Ishikawa (cell line): ENCODE data around the gene FSCB.

Experiments
- CEBPB ChIP-seq: IDR thresholded peaks from 2 replicates; pipeline ENCODE4 v1.6.1; 2012
- CREB1 ChIP-seq: IDR thresholded peaks from 2 replicates; pipeline ENCODE4 v1.6.1; 2012; ENCODE audit warnings: low read depth
- EGR1 ChIP-seq: IDR thresholded peaks from 2 replicates; pipeline ENCODE4 v1.6.1; 2012
- EP300 ChIP-seq: IDR thresholded peaks from 2 replicates; pipeline ENCODE4 v1.6.1; 2012; ENCODE audit warnings: borderline replicate concordance
- FOXM1 ChIP-seq: IDR thresholded peaks from 2 replicates; pipeline ENCODE4 v1.6.1; 2012; ENCODE audit warnings: low read depth, borderline replicate concordance
- MAX ChIP-seq: IDR thresholded peaks from 2 replicates; pipeline ENCODE4 v1.6.1; 2012
- NFIC ChIP-seq: IDR thresholded peaks from 2 replicates; pipeline ENCODE4 v1.6.1; 2012
- RAD21 ChIP-seq: IDR thresholded peaks from 2 replicates; pipeline ENCODE4 v1.6.1; 2012; ENCODE audit warnings: low read depth
- REST ChIP-seq: IDR thresholded peaks from 2 replicates; pipeline ENCODE4 v1.6.1; 2012; ENCODE audit warnings: low read depth, mild to moderate bottlenecking
- TAF1 ChIP-seq: IDR thresholded peaks from 2 replicates; pipeline ENCODE4 v1.6.1; 2012; ENCODE audit warnings: low read depth, mild to moderate bottlenecking
- TCF12 ChIP-seq: IDR thresholded peaks from 2 replicates; pipeline ENCODE4 v1.6.1; 2012; ENCODE audit warnings: low read depth
- TEAD4 ChIP-seq: IDR thresholded peaks from 2 replicates; pipeline ENCODE4 v1.6.1; 2012
- USF1 ChIP-seq: IDR thresholded peaks from 2 replicates; pipeline ENCODE4 v1.6.1; 2012
- YY1 ChIP-seq: IDR thresholded peaks from 2 replicates; pipeline ENCODE4 v1.6.1; 2012; ENCODE audit warnings: low read depth
- ZBTB7A ChIP-seq: IDR thresholded peaks from 2 replicates; pipeline ENCODE4 v1.6.1; 2012; ENCODE audit warnings: low read depth

The FSCB gene

GRCh38 chr14:44508834-44509233 lies 1.8 kb upstream of the FSCB start:
- TF ChIP-seq CEBPB = no peak
- no peak for TF ChIP-seq FOXM1
- no peak for TF ChIP-seq EGR1
- TF ChIP-seq TAF1 = no peak
- TF ChIP-seq CREB1 = no peak
- no peak for TF ChIP-seq MAX
- TF ChIP-seq EP300 = no peak
- no peak for TF ChIP-seq YY1
- TF ChIP-seq TCF12 = no peak
- TF ChIP-seq USF1 = no peak
- TF ChIP-seq REST = no peak
- no peak for TF ChIP-seq TEAD4
- TF ChIP-seq RAD21 = no peak
- TF ChIP-seq ZBTB7A = no peak

- no peak for TF ChIP-seq CEBPB
- peak; percentile 42 for TF ChIP-seq RAD21
Measured at GRCh38 chr14:44505588-44505987, 1.5 kb downstream of the FSCB start.

- TF ChIP-seq CEBPB (no peak), TEAD4 (no peak), RAD21 (no peak), EGR1 (no peak), EP300 (no peak), MAX (no peak), USF1 (no peak), TCF12 (no peak)
Measured at GRCh38 chr14:44497148-44497547, 9.9 kb downstream of the FSCB start.

GRCh38 chr14:44494137-44494536 lies 12.9 kb downstream of the FSCB start:
- TF ChIP-seq CEBPB = no peak
- no peak for TF ChIP-seq FOXM1
- no peak for TF ChIP-seq CREB1
- no peak for TF ChIP-seq USF1
- no peak for TF ChIP-seq MAX
- TF ChIP-seq EP300 = no peak
- no peak for TF ChIP-seq ZBTB7A
- no peak for TF ChIP-seq TCF12
- no peak for TF ChIP-seq TEAD4
- no peak for TF ChIP-seq NFIC
- TF ChIP-seq YY1 = no peak
- TF ChIP-seq REST = no peak
- no peak for TF ChIP-seq EGR1
- TF ChIP-seq RAD21 = no peak

GRCh38 chr14:44490966-44491365 lies 16.1 kb downstream of the FSCB start:
- TF ChIP-seq REST (no peak), FOXM1 (no peak), EGR1 (no peak), ZBTB7A (no peak), TEAD4 (no peak), EP300 (no peak), RAD21 (no peak), MAX (no peak), YY1 (no peak), CREB1 (no peak), NFIC (no peak), TAF1 (no peak), USF1 (no peak), CEBPB (no peak), TCF12 (no peak)
